ENCODE measurements around the gene RABEP1.

RABEP1 gene

DNA sequence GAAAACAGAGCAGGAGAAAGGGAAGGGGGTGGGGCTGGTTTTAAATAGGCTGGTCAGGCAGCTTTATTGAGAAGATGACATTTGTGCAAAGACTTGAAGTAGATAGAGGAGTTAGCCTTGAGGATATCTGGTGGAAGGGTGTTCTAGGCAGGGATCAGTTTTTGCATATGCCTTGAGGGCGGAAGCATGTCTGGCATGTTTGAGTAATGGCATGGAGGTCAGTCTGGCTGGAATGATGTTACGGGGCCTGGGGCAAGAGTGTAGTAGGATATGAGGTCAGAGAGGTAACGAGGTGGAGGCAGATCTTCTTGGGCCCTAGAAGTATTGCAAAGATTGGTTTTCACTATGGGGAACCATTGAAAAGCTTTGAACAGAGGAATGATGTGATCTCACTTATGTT lies 4.8 kb downstream of the RABEP1 start:
- no peak for TF ChIP-seq SIN3A (IDR thresholded peaks at IDR 0.05; ENCODE audit: borderline replicate concordance, insufficient read depth, low read length)
- TF ChIP-seq, protein P1, sequence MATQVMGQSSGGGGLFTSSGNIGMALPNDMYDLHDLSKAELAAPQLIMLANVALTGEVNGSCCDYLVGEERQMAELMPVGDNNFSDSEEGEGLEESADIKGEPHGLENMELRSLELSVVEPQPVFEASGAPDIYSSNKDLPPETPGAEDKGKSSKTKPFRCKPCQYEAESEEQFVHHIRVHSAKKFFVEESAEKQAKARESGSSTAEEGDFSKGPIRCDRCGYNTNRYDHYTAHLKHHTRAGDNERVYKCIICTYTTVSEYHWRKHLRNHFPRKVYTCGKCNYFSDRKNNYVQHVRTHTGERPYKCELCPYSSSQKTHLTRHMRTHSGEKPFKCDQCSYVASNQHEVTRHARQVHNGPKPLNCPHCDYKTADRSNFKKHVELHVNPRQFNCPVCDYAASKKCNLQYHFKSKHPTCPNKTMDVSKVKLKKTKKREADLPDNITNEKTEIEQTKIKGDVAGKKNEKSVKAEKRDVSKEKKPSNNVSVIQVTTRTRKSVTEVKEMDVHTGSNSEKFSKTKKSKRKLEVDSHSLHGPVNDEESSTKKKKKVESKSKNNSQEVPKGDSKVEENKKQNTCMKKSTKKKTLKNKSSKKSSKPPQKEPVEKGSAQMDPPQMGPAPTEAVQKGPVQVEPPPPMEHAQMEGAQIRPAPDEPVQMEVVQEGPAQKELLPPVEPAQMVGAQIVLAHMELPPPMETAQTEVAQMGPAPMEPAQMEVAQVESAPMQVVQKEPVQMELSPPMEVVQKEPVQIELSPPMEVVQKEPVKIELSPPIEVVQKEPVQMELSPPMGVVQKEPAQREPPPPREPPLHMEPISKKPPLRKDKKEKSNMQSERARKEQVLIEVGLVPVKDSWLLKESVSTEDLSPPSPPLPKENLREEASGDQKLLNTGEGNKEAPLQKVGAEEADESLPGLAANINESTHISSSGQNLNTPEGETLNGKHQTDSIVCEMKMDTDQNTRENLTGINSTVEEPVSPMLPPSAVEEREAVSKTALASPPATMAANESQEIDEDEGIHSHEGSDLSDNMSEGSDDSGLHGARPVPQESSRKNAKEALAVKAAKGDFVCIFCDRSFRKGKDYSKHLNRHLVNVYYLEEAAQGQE (IDR thresholded peaks at IDR 0.05; ENCODE audit: insufficient read depth in 1 of 2, low read depth in 2 of 2, low read length in 2 of 2) = no peak
- TF ChIP-seq FOXP2 (optimal IDR thresholded peaks at IDR 0.05; ENCODE audit: borderline replicate concordance, extremely low read depth, extremely low read length, insufficient read depth) = no peak
- TF ChIP-seq TAF1 (IDR thresholded peaks at IDR 0.05; ENCODE audit: borderline replicate concordance, insufficient read depth, low read length) = no peak
- TF ChIP-seq POLR2AphosphoS5 (IDR thresholded peaks at IDR 0.05; ENCODE audit: low read depth, low read length) = no peak

DNA sequence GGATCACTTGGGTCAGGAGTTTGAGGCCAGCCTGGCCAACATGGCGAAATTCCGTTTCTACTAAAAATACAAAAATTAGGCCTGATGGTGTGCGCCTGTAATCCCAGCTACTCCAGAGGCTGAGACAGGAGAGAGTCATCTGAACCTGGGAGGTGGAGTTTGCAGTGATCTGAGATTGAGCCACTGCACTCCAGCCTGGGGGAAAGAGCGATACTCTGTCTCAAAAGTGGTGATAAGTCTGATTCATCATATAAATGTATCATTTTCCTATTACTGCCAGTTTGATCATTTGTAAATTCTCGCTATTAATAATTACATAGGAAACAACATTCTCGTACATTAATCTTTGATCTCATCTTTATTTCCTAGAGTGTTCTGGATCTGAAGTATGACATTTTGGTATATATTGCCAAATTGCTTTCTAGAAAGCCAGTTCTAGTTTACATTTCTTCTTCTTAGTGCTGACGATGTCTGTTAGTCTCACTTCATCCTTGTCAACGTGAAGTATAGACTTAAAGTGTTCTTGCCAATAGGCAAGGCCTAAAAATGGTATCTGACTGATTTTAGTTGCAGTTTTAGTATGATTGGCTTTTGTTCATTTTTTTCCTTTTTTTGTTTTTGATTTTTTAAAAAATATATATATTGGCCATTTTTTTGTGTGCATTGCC lies 9.7 kb downstream of the RABEP1 start:
- TF ChIP-seq, protein P1 (IDR thresholded peaks at IDR 0.05; ENCODE audit: insufficient read depth in 1 of 2, low read depth in 2 of 2, low read length in 2 of 2) = no peak
- TF ChIP-seq POLR2AphosphoS5 (IDR thresholded peaks at IDR 0.05; ENCODE audit: low read depth, low read length) = no peak
- no peak for TF ChIP-seq FOXP2 (optimal IDR thresholded peaks at IDR 0.05; ENCODE audit: borderline replicate concordance, extremely low read depth, extremely low read length, insufficient read depth)
- TF ChIP-seq SIN3A (IDR thresholded peaks at IDR 0.05; ENCODE audit: borderline replicate concordance, insufficient read depth, low read length) = no peak
- TF ChIP-seq TAF1 (IDR thresholded peaks at IDR 0.05; ENCODE audit: borderline replicate concordance, insufficient read depth, low read length) = no peak

DNA sequence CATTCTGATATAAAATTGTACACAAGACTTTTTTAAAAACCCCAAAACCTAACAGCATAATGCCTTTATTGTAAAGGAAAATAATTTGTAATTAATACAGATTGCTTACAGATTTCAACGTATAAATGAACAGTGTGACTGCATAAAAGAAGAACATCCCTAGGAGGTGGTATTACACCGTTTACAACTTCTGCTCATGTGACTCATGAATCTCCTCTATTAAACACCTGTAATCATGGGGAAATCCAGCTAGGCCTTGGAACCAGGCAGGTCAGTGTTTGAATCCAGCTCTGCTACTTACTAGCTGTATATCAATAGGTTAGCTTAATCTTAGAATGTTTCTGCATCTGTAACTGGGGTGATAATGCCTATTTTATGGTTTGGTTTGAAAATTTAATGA lies 15.2 kb downstream of the RABEP1 start:
- TF ChIP-seq TAF1 (IDR thresholded peaks at IDR 0.05; ENCODE audit: borderline replicate concordance, insufficient read depth, low read length) = no peak
- TF ChIP-seq FOXP2 (optimal IDR thresholded peaks at IDR 0.05; ENCODE audit: borderline replicate concordance, extremely low read depth, extremely low read length, insufficient read depth) = no peak
- TF ChIP-seq POLR2AphosphoS5 (IDR thresholded peaks at IDR 0.05; ENCODE audit: low read depth, low read length) = no peak
- no peak for TF ChIP-seq SIN3A (IDR thresholded peaks at IDR 0.05; ENCODE audit: borderline replicate concordance, insufficient read depth, low read length)
- TF ChIP-seq, protein P1 (IDR thresholded peaks at IDR 0.05; ENCODE audit: insufficient read depth in 1 of 2, low read depth in 2 of 2, low read length in 2 of 2) = no peak

DNA sequence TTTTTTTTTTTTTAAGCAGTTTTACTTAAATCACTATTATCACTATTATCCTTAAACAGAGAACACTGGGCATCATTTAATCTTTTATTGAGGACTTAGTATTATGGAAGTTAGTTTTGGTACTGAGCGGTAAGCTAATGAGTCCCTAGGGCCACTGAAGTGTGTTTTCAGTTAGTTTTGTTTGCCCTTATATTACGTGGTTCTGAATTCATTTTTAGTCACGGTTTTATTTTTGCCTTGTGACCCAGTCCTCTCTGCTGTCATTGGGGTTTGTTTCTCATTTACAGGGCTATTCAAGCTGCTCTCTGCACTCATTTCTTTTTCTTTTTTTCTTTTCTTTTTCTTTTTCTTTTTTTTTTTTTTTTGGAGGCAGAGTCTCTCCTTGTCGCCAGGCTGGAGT lies 17.3 kb downstream of the RABEP1 start:
- TF ChIP-seq, protein P1 (IDR thresholded peaks at IDR 0.05; ENCODE audit: insufficient read depth in 1 of 2, low read depth in 2 of 2, low read length in 2 of 2) = no peak
- TF ChIP-seq TAF1 (IDR thresholded peaks at IDR 0.05; ENCODE audit: borderline replicate concordance, insufficient read depth, low read length) (no peak), FOXP2 (optimal IDR thresholded peaks at IDR 0.05; ENCODE audit: borderline replicate concordance, extremely low read depth, extremely low read length, insufficient read depth) (no peak), SIN3A (IDR thresholded peaks at IDR 0.05; ENCODE audit: borderline replicate concordance, insufficient read depth, low read length) (no peak), POLR2AphosphoS5 (IDR thresholded peaks at IDR 0.05; ENCODE audit: low read depth, low read length) (no peak)
